WERI-Rb-1 (cell line): ENCODE data around the gene CDC42BPB.

Experiments
- DNase-seq: peaks from one replicate; pipeline ENCODE4 v3.0.0-alpha.2; 2020
- H3K27ac ChIP-seq: fragments of 250-450 bp; sonication (Bioruptor Pico); 2 replicates; pipeline ENCODE4 v1.5.1; 2020; ENCODE audit warnings: mild to moderate bottlenecking, moderate library complexity
- H3K27me3 ChIP-seq: fragments of 250-450 bp; sonication (Bioruptor Pico); 2 replicates; pipeline ENCODE4 v1.5.1; 2021; ENCODE audit warnings: mild to moderate bottlenecking, low read depth, moderate library complexity; ENCODE audit not compliant: insufficient read depth, severe bottlenecking
- H3K36me3 ChIP-seq: fragments of 250-450 bp; sonication (Bioruptor Pico); 2 replicates; pipeline ENCODE4 v1.5.1; 2020; ENCODE audit warnings: mild to moderate bottlenecking, moderate library complexity
- H3K4me3 ChIP-seq: 2 replicates; pipeline ENCODE4 v1.5.1; 2011; ENCODE audit warnings: low read depth, mild to moderate bottlenecking, control low read depth, low read length
- H3K9me3 ChIP-seq: fragments of 250-450 bp; sonication (Bioruptor Pico); 2 replicates; pipeline ENCODE4 v1.5.1; 2021; ENCODE audit warnings: mild to moderate bottlenecking, moderate library complexity; ENCODE audit not compliant: severe bottlenecking
- CTCF ChIP-seq: IDR thresholded peaks from 2 replicates; pipeline ENCODE4 v1.5.1; 2011; ENCODE audit warnings: low read depth, mild to moderate bottlenecking, control low read depth, inconsistent platforms, low read length

Gene CDC42BPB

DNA sequence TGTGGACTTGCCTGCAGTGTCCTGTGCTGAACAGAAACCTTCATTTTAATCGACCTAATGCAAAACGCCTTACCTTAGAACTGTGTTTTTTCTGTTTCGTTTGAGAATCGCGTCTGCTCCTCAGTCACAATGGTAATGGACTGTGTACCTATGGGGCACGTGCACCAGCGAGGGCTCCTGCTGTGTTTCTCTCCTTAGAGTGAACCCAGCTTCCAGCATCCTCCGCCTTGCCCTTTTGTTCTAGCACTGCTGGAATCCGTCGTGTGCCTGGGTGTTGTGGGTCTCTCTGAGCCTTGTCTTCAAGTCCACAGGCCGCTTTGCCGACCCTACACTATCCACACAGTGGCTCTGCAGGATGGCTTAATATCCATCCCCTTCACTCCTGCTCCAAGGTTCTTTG is 131.2 kb downstream of the CDC42BPB start:
- TF ChIP-seq CTCF = no peak
- Histone ChIP-seq H3K9me3 (no peaks in the 10 kb centered on the region), H3K27ac (no peak overlapping the region), H3K27me3 (peaks cover 14% of the 10 kb centered on the region), H3K36me3 (no peaks in the 10 kb centered on the region), H3K4me3 (no peak overlapping the region)
- no peak for DNase-seq

- no peaks in the 10 kb centered on the region for H3K36me3 ChIP-seq
- DNase-seq = no peak
- no peak for TF ChIP-seq CTCF
- no peaks in the 10 kb centered on the region for H3K9me3 ChIP-seq
- peaks cover 14% of the 10 kb centered on the region for H3K27me3 ChIP-seq
- H3K27ac ChIP-seq = no peak overlapping the region
- H3K4me3 ChIP-seq = no peak overlapping the region
These were observed 131.7 kb downstream of the CDC42BPB start for GRCh38 chr14:102925646-102926045.

- no peak overlapping the region for H3K4me3 ChIP-seq
- no peak overlapping the region for H3K27ac ChIP-seq
- peaks cover 14% of the 10 kb centered on the region for H3K27me3 ChIP-seq
- 0 out of 2 replicates have a peak, but pooled peaks have one; percentile 10 for TF ChIP-seq CTCF
- no peak for DNase-seq
- no peaks in the 10 kb centered on the region for H3K9me3 ChIP-seq
- no peaks in the 10 kb centered on the region for H3K36me3 ChIP-seq
These were observed 132.4 kb downstream of the CDC42BPB start for GRCh38 chr14:102924632-102925588.

GRCh38 chr14:102923925-102924486 is 133.3 kb downstream of the CDC42BPB start:
- Histone ChIP-seq H3K27me3 (peaks cover 5% of the 10 kb centered on the region), H3K27ac (no peak overlapping the region), H3K4me3 (no peak overlapping the region), H3K9me3 (no peaks in the 10 kb centered on the region), H3K36me3 (no peaks in the 10 kb centered on the region)
- TF ChIP-seq CTCF = no peak
- no peak for DNase-seq

- Histone ChIP-seq H3K27me3 (no peaks in the 10 kb centered on the region), H3K36me3 (no peaks in the 10 kb centered on the region), H3K4me3 (no peak overlapping the region), H3K27ac (no peak overlapping the region), H3K9me3 (no peaks in the 10 kb centered on the region)
- TF ChIP-seq CTCF = no peak
- no peak for DNase-seq
These were observed 134.0 kb downstream of the CDC42BPB start for GRCh38 chr14:102923201-102923924.
